SU-DHL-6 (cell line): ENCODE measurements around the gene FOXO6.

ENCODE experiments used
- CTCF ChIP-seq: fragments of 200-600 bp; sonication (generic); IDR thresholded peaks from one replicate; pipeline ENCODE4 v1.5.1; 2017; ENCODE audit warnings: antibody characterized with exemption, mild to moderate bottlenecking, low read length, moderate library complexity; ENCODE audit not compliant: insufficient read depth, poor library complexity, severe bottlenecking
- EZH2phosphoT487 ChIP-seq: fragments of 200-600 bp; sonication (generic), shearing (Covaris generic); conservative IDR thresholded peaks from 2 replicates; pipeline ENCODE4 v1.6.1; 2018; ENCODE audit warnings: mild to moderate bottlenecking, antibody characterized with exemption, low read length, moderate library complexity, mixed read lengths

- TF ChIP-seq EZH2phosphoT487, result no peak
- no peak for TF ChIP-seq CTCF
Observed at GRCh38 chr1:41430069-41430468, 68.8 kb downstream of the FOXO6 start.
